Stimulated activated CD8-positive, alpha-beta memory T cell treated with anti-CD3 and anti-CD28 coated beads, Interleukin-4, amount 100 ng/mL, for 24 hours (primary cell): Measurements from ENCODE around the gene KATNAL2.
"Not testable (repeated sequence)": the region's sequence is repeated elsewhere in the genome, so short reads cannot be mapped to it uniquely, and the experiment has no call there.

Experiments used
- DNase-seq: peaks from one replicate; pipeline ENCODE4 v3.0.0-alpha.2; 2020; ENCODE audit warnings: low read depth

Gene KATNAL2

DNA sequence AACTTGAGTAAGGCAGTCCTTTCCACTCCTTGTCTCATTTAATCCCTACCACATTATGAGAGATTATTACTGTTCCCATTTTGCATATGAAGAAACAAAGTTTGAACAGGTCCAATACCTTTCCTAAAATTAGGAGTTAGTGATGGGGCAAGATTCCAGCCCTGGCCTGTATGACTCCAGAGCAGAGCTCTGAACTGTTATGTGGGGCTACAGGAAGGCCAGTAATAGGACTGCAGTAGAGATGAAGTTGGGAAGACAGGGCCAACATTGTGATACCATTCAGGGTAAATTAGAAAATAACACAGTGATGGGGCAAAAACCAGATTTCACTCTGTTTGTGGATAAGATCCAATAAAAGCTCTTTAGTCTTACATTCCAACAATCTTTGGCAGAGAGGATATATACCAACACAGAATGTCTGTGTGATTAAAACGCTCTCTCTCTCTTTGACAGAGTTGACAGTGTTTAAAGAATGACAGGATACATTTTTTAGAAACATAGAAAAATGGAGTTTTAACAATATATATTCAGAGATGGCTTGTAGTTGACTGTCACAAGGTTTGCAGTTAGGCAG is 22.7 kb downstream of the KATNAL2 start:
- no peak for DNase-seq

DNA sequence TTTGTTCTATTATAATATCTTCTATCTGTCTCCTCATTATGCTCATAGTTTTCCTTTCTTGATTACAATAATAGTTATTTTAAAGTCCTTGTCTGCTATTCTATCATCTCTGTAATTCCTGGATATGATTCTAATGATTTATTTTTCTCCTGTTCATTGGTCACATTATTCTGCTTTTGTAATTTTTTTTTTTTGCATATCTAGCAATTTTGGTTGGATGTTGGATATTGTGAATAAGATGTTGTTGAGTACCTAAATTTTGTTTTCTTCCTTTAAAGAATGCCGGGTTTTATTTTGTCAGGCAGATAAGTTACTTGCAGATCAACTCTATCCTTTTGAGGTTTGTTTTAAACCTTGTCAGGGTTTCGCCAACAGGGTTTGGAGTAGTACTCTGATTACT is 25.2 kb downstream of the KATNAL2 start:
- DNase-seq = no peak

DNA sequence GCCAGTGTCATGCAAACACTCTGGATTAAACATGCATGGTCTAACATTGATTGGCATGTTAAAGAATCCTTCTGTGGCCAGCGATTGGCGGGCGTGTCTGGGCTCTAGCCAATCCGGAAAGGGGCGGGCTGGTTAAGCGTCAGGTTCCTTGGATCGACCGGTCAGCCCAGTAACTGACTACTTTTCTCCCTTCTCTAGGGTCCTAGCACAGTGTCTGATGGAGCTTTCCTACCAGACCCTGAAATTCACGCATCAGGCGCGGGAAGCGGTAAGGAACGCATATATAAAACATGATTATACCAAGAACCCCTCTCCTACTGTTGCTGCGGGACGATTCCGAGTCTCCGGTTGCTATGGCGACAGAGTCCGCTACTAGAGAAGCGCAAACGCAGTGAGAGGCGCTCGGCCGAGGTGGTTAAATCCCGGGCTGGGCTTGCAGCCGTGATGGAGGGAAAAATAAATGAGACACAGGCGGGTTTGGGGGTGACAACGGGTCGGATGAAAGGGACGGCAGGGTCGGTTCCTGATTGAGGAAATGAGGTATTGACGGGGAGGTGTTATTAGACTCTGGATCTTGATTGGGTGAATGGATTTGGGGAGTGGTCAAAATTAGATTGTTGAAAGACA is 29.4 kb downstream of the KATNAL2 start:
- DNase-seq = peak; percentile 35

DNA sequence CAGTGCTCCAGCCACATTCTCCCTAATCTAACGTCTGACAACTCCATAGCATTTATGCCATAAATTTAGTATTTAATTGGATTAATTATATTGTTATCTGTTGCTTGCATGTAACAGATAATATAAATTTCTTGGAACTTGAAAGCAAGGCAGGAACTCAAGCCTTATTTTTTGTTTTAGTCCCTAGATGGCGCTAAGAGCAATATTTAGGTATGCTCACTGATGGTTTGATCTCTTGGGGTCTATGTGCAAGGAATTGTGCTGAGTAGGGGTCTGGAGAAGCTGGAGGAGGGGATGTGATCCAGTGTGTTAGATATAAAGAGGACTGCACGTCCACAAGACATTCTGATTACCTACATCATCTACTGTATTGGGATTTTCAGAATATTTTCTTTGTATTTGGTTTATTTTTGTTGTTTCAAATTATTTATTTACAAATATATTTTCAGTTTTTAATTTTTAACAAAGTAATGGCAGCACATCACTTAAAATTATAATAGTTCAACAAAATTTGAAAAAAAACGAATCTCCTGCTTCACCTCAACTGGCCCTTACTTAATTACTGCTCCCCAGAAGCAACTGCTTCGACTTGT is 32.8 kb downstream of the KATNAL2 start:
- no peak for DNase-seq

DNA sequence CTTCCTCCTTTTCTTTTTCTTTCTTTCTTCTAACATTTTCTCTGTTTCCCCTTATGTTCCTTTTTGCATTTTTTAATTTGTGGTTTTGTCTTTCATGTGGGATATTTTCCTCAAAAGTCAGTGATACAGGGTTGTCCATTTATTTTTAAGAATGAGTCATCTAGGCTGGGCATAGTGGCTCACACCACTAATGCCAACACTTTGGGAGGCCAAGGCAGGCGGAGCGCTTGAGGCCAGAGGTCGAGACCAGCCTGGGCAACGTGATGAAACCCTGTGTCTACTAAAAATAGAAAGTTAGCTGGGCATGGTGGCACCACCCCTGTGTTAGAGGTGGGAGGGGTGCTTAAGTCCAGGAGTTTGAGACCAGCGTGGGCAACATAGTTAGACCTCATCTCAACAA is 35.8 kb downstream of the KATNAL2 start:
- DNase-seq = no peak

DNA sequence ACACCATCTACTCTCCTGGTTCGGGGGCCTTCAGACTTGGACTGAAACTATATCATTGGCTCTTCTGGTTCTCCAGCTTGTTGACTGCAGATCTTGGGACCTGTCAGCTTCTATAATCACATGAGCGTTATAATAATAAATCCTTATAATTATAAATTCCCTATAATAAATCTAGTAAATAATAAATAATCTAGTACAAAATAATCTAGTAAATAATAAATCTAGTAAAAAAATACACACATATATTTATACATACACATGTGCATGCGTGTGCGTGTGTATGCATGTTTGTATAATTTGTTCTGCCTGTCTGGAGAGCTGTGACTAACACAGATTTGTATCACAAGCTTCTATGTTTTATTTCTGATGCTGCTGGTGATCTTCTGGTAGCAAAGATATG is 40.8 kb downstream of the KATNAL2 start:
- DNase-seq = no peak

DNA sequence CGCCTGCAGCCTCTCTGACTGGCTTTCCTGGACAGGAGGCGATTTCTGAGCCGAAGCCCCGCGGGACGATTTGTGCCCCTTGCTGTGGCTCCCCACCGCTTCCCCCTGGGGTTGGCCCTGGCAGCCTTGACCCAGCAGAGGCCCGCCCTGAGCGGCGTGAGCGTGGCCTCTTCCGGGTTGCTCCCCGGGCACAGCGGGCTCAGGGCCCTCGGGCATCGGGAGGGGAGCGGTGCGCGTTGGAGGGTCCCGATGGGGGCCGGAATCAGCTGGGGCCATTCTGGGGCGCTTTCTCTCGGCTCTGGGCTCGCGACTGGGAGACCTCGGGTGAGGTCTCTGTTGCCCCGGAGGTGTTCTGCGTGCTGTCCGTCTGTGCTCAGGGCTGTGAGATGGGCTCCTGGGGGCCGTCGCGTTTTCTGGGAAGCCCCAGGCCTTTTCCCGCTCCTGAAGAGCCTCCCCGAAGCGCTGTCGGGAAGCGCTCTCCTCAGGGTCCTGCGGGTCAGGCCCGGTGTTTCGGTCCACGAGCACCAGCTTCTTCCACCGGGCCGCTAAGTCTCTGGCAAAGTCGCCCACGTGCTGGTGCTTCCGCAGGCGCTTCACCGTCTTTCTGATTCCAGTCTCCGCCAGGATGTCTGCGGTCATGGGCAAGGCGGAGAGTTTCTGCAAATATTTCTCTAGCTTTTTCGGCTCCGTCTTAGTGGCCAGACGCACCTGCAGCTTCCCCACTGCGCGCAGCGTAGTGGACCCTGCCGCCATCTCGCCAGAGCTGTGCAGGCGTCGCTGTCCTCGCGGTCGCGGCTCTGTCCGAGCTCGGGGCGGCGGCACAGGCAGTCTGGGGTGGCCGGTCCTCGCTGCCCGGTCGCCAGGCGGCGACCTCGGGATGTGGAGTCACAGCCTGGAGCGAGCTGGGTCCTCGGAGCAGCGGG is 46.5 kb downstream of the KATNAL2 start:
- DNase-seq = not testable (repeated sequence)

DNA sequence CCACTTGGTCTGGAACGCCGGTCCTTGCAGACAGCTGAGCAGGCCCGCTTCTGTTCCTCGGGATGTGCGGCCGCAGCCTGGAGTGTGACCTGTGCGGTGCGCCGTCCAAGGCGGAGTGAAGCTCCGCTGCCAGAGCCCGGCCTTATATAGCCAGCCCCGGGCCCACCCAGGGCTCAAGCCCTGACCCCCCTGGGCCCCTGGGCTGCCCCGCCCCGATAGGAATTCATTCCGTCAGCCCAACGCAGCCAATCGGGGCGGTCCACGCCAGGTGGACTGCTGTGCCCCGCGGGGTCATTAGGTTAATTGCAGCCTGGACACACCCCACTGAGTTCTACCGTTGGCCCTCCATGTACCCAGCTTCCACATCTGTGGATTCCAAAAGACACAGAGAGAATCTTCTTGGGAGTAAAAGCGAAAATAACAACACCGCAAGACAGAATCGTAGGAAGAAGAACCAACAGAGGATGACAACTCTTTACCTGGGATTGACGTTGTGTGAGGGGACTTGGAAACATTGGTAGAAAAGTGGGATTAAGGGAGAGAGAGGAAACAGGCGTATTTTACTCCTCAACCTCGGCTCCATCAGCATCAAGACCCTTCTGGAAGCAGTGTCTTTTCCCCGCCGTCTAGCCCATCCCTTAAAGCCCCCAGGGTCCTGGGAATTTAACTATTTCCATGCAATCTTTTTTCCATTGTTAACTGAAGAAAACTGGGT is 47.3 kb downstream of the KATNAL2 start:
- not testable (repeated sequence) for DNase-seq

DNA sequence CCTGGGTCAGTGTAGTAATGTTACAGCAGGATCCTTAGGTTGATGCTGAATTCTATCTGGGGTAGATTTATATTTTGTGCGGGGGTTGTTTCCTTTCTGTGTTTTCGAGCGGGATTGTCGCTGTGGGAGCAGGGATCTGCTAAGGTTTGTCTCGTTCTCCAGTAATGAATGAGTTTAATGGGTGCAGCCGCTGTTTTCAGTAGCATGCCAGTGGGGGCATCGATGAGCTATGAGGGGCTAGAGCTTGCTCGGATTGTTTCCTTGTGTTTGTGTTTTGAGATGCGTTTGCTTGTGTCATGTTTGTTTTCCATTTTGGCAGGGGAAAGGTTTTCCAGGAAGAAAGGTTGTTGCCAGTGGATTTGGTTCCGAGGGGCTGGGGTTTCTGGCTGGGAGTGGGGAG is 48.9 kb downstream of the KATNAL2 start:
- DNase-seq = not testable (repeated sequence)

DNA sequence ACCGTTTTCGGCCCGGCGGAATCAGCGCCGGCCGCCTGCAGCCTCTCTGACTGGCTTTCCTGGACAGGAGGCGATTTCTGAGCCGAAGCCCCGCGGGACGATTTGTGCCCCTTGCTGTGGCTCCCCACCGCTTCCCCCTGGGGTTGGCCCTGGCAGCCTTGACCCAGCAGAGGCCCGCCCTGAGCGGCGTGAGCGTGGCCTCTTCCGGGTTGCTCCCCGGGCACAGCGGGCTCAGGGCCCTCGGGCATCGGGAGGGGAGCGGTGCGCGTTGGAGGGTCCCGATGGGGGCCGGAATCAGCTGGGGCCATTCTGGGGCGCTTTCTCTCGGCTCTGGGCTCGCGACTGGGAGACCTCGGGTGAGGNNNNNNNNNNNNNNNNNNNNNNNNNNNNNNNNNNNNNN is 52.1 kb downstream of the KATNAL2 start:
- DNase-seq = not testable (repeated sequence)

DNA sequence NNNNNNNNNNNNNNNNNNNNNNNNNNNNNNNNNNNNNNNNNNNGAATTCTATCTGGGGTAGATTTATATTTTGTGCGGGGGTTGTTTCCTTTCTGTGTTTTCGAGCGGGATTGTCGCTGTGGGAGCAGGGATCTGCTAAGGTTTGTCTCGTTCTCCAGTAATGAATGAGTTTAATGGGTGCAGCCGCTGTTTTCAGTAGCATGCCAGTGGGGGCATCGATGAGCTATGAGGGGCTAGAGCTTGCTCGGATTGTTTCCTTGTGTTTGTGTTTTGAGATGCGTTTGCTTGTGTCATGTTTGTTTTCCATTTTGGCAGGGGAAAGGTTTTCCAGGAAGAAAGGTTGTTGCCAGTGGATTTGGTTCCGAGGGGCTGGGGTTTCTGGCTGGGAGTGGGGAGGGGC is 102.5 kb downstream of the KATNAL2 start:
- DNase-seq = not testable (repeated sequence)

DNA sequence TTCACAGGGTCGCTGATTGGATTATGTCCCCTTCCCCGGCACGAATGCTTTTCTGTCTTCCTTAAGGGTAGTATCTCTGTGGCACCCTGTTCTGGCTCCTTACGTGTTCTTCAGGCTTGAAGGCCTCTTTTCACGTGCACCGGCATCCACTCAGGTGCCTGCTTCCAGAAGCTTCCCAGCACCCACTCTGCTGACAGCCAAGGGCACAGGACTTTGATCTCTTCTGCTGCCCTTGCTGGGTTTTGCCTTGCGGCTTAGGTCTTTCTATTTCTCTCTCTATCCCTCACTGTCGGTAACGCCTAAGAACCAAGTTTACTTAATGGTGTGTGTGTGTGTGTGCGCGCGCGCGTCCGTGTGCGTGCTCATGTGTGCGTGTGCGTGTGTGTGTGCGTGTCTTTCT is 103.4 kb downstream of the KATNAL2 start:
- not testable (repeated sequence) for DNase-seq

DNA sequence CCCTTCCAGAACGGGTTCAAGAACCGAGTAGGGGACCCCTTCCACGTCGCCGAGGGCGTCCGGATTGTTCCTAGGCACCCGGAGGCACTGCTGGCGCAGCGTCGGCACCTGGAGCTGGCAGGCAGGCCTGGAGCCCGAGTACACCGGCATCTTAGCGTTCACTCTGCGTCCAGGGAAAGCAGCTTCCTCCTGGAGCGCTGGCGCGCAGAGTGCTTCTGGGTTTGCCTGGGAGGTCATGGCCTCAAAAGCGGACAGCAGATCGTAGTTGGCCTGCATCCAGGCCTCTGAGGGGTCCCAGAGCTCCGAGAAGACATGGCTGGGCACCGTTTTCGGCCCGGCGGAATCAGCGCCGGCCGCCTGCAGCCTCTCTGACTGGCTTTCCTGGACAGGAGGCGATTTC is 105.4 kb downstream of the KATNAL2 start:
- DNase-seq = not testable (repeated sequence)

DNA sequence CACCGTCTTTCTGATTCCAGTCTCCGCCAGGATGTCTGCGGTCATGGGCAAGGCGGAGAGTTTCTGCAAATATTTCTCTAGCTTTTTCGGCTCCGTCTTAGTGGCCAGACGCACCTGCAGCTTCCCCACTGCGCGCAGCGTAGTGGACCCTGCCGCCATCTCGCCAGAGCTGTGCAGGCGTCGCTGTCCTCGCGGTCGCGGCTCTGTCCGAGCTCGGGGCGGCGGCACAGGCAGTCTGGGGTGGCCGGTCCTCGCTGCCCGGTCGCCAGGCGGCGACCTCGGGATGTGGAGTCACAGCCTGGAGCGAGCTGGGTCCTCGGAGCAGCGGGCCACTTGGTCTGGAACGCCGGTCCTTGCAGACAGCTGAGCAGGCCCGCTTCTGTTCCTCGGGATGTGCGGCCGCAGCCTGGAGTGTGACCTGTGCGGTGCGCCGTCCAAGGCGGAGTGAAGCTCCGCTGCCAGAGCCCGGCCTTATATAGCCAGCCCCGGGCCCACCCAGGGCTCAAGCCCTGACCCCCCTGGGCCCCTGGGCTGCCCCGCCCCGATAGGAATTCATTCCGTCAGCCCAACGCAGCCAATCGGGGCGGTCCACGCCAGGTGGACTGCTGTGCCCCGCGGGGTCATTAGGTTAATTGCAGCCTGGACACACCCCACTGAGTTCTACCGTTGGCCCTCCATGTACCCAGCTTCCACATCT is 106.5 kb downstream of the KATNAL2 start:
- not testable (repeated sequence) for DNase-seq

DNA sequence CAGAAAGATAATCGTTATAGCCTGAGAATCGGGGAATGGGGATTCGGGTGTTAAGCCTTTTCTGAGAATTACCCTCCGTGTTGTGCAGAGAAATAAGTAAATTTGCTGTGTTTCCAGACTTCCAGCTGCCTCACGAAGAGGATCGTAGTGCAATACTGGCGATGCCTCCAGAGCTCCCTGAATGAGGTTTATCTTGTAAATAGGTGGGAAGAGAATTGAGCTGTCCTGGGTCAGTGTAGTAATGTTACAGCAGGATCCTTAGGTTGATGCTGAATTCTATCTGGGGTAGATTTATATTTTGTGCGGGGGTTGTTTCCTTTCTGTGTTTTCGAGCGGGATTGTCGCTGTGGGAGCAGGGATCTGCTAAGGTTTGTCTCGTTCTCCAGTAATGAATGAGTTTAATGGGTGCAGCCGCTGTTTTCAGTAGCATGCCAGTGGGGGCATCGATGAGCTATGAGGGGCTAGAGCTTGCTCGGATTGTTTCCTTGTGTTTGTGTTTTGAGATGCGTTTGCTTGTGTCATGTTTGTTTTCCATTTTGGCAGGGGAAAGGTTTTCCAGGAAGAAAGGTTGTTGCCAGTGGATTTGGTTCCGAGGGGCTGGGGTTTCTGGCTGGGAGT is 108.3 kb downstream of the KATNAL2 start:
- DNase-seq = not testable (repeated sequence)

DNA sequence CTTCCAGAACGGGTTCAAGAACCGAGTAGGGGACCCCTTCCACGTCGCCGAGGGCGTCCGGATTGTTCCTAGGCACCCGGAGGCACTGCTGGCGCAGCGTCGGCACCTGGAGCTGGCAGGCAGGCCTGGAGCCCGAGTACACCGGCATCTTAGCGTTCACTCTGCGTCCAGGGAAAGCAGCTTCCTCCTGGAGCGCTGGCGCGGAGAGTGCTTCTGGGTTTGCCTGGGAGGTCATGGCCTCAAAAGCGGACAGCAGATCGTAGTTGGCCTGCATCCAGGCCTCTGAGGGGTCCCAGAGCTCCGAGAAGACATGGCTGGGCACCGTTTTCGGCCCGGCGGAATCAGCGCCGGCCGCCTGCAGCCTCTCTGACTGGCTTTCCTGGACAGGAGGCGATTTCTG is 111.3 kb downstream of the KATNAL2 start:
- DNase-seq = not testable (repeated sequence)

DNA sequence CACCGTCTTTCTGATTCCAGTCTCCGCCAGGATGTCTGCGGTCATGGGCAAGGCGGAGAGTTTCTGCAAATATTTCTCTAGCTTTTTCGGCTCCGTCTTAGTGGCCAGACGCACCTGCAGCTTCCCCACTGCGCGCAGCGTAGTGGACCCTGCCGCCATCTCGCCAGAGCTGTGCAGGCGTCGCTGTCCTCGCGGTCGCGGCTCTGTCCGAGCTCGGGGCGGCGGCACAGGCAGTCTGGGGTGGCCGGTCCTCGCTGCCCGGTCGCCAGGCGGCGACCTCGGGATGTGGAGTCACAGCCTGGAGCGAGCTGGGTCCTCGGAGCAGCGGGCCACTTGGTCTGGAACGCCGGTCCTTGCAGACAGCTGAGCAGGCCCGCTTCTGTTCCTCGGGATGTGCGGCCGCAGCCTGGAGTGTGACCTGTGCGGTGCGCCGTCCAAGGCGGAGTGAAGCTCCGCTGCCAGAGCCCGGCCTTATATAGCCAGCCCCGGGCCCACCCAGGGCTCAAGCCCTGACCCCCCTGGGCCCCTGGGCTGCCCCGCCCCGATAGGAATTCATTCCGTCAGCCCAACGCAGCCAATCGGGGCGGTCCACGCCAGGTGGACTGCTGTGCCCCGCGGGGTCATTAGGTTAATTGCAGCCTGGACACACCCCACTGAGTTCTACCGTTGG is 112.4 kb downstream of the KATNAL2 start:
- not testable (repeated sequence) for DNase-seq

DNA sequence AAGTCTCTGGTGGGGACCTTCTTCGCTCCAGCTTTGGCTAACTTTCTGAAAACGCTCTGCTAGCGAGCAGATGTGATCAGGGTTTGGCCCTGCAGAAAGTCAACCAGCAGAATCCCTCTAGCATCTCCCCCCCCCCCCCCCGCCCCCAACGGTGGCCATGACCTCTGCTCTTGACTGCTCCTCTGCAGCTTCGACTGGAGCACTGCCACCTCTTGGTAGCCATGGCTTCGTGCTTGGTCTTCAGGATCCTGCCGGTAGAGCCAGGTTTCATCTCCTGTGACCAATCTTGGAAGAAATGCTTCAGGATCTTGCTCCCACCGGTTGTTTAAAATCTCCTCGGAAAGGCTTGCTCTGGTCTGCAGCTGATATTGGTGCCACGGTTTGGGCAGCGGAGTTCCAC is 113.5 kb downstream of the KATNAL2 start:
- not testable (repeated sequence) for DNase-seq

DNA sequence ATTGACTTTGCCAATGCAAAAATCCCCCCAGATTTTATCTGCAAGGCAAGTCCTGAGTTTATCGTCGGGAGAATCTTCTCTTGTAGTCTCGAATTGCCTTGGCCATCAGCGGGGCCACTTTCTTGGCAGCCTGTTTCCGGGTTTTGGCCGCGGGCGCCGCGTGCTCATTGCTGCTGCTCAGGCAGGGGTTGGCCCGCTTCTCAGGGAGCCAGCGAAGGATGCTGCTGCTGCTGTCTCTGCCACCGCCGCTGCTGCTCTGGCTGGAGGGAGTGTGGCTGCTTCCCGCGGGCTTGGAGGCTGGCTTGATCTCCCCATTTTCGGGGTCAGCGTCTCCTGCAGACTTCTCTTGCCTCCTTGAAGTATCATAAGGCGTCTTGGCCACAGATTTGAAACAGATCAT is 115.5 kb downstream of the KATNAL2 start:
- no peak for DNase-seq

DNA sequence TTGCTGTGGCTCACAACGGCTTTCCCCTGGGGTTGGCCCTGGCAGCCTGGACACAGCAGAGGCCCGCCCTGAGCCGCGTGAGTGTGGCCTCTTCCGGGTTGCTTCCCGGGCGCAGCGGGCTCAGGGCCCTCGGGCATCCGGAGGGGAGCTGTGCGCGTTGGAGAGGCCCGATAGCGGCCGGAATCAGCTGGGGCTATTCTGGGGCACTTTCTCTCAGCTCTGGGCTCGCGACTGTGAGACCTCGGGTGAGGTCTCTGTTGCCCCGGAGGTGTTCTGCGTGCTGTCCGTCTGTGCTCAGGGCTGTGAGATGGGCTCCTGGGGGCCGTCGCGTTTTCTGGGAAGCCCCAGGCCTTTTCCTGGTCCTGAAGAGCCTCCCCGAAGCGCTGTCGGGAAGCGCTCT is 117.2 kb downstream of the KATNAL2 start:
- DNase-seq = not testable (repeated sequence)
